AG04450 (cell line): ENCODE measurements around the gene MYNN. TPM values are rescaled to one million over a fixed set of nuclear protein-coding genes. Genes with fewer than 3 reads are reported as not detected.

ENCODE experiments used
- CTCF ChIA-PET: fragments of 300-600, 350-600 bp; formaldehyde crosslinking; extraction: SDS; loops from one replicate; lab custom pipeline; 2022; ENCODE audit warnings: antibody characterized with exemption, inconsistent platforms; lab: Charles Lee
- POLR2A ChIA-PET: fragments of 350-600 bp; formaldehyde crosslinking; extraction: SDS; loops from one replicate; lab custom pipeline; 2021; ENCODE audit warnings: antibody characterized with exemption, inconsistent platforms; lab: Yijun Ruan, JAX
- DNase-seq: peaks from one replicate; pipeline ENCODE4 v3.0.0-alpha.2; 2011; ENCODE audit warnings: low read depth, low spot score
- H3K27ac ChIP-seq: one replicate; pipeline ENCODE4 v1.5.1; 2012; ENCODE audit warnings: low read depth, low read length, control low read depth
- H3K27me3 ChIP-seq: one replicate; pipeline ENCODE4 v1.6.0; 2012; ENCODE audit warnings: low read length; ENCODE audit not compliant: control insufficient read depth, insufficient read depth
- H3K4me3 ChIP-seq: 2 replicates; pipeline ENCODE4 v1.5.1; 2011; ENCODE audit warnings: mild to moderate bottlenecking, low read depth, low read length, control low read depth
- H3K9me3 ChIP-seq: 2 replicates; pipeline ENCODE4 v1.5.1; 2012; ENCODE audit warnings: low read length; ENCODE audit not compliant: control insufficient read depth, insufficient read depth
- polyA plus RNA-seq: library from polyadenylated mRNA; depleted of rRNA; stranded (reverse); fragments of >200 nt; gene quantifications from 2 replicates; pipeline ENCODE4 v1.2.3, GENCODE V29; 2011
- TF ChIP-seq, protein P1 (sequence below): IDR thresholded peaks from 2 replicates; pipeline ENCODE4 v1.5.1; 2011; ENCODE audit warnings: low read depth, low read length, control low read depth, inconsistent platforms

MYNN gene
- polyA plus RNA-seq, 1 experiment, result 27.0 TPM

DNA sequence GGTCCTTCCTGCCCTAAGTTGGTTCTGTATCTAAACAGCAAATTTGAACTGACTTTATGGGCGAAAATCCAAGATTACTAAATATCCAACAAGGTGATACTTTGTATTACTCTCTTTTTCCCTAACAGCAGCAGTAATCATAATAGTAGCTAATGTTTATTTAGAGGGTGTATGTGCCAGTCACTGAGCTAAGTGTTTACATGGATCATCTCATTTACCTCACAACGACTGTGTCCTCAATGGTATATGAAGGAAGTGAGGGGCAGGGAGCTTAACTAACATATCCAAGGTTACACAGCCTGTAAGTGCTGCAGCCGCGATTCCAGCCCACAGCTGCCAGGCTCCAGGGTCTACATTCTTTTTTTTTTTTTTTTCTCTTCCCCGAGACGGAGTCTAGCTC, 49.8 kb downstream of the MYNN start:
- DNase-seq, result no peak
- POLR2A ChIA-PET, result no interaction called here
- Histone ChIP-seq H3K9me3 (no peaks in the 10 kb centered on the region), H3K27ac (no peak overlapping the region), H3K27me3 (no peaks in the 10 kb centered on the region), H3K4me3 (no peak overlapping the region)
- CTCF ChIA-PET, result interaction anchor here (0.7 kb wide), 1 partner anchor 987 kb away, joined by 3 read pairs; no protein-coding TSS in a partner anchor
- TF ChIP-seq, protein P1, sequence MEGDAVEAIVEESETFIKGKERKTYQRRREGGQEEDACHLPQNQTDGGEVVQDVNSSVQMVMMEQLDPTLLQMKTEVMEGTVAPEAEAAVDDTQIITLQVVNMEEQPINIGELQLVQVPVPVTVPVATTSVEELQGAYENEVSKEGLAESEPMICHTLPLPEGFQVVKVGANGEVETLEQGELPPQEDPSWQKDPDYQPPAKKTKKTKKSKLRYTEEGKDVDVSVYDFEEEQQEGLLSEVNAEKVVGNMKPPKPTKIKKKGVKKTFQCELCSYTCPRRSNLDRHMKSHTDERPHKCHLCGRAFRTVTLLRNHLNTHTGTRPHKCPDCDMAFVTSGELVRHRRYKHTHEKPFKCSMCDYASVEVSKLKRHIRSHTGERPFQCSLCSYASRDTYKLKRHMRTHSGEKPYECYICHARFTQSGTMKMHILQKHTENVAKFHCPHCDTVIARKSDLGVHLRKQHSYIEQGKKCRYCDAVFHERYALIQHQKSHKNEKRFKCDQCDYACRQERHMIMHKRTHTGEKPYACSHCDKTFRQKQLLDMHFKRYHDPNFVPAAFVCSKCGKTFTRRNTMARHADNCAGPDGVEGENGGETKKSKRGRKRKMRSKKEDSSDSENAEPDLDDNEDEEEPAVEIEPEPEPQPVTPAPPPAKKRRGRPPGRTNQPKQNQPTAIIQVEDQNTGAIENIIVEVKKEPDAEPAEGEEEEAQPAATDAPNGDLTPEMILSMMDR, result no peak

- H3K9me3 ChIP-seq, result no peaks in the 10 kb centered on the region
- no peaks in the 10 kb centered on the region for H3K27me3 ChIP-seq
- DNase-seq, result no peak
- H3K27ac ChIP-seq, result no peak overlapping the region
- TF ChIP-seq, protein P1, result no peak
- ChIA-PET POLR2A (no interaction called here), CTCF (interaction anchor here (0.6 to 0.9 kb wide), 2 partner anchors 62 to 1642 kb away, joined by 3 read pairs; no protein-coding TSS in a partner anchor)
- H3K4me3 ChIP-seq, result no peak overlapping the region
Measured at GRCh38 chr3:169825316-169825715, 52.1 kb downstream of the MYNN start.

DNA sequence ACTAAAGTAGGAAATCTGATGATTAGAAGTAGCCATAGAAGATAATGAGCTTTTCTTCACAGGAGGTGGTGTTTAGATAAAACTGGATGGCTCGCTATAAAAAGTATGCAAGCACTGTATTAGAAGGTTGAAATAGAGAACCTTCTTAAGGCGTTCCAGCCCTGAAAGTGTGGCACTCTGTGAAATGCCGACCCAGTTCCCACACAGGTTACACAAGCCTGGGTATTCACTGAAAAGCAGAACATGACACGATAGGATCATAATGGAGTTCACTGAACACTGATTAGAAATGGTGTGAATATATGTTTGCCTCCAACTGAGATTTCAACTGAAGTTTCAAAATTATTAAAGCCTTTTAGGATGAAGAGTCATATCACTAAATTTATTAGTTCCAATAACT, 54.5 kb downstream of the MYNN start:
- H3K4me3 ChIP-seq, result no peak overlapping the region
- H3K9me3 ChIP-seq, result no peaks in the 10 kb centered on the region
- TF ChIP-seq, protein P1, result no peak
- no peak for DNase-seq
- no peaks in the 10 kb centered on the region for H3K27me3 ChIP-seq
- no peak overlapping the region for H3K27ac ChIP-seq
- CTCF ChIA-PET, result no interaction called here
- POLR2A ChIA-PET, result no interaction called here

DNA sequence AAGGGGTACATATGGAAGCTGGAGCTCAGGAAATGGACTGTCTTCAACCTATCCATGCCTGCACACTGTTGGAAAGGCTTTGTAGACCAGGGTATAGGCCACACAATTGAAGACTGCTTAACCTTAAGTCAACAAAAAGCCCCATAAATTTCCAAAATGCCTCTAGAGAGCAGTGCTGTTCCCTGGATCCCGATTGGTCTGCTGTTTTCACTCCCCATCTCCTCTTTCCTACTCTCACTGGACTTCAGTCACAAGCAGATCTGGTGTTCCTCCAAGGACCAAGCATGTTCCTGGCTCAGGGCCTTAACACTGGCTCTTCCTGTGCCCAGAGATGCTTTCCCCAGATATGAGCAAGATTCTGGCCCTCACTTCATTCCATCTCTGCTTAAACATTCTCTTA, 62.3 kb downstream of the MYNN start:
- H3K9me3 ChIP-seq, result no peaks in the 10 kb centered on the region
- no peak for DNase-seq
- TF ChIP-seq, protein P1, result no peak
- H3K27ac ChIP-seq, result no peak overlapping the region
- CTCF ChIA-PET, result no interaction called here
- POLR2A ChIA-PET, result interaction anchor here (0.6 kb wide), 1 partner anchor 64 kb away, joined by 3 read pairs; no protein-coding TSS in a partner anchor
- H3K27me3 ChIP-seq, result no peaks in the 10 kb centered on the region
- H3K4me3 ChIP-seq, result no peak overlapping the region

DNA sequence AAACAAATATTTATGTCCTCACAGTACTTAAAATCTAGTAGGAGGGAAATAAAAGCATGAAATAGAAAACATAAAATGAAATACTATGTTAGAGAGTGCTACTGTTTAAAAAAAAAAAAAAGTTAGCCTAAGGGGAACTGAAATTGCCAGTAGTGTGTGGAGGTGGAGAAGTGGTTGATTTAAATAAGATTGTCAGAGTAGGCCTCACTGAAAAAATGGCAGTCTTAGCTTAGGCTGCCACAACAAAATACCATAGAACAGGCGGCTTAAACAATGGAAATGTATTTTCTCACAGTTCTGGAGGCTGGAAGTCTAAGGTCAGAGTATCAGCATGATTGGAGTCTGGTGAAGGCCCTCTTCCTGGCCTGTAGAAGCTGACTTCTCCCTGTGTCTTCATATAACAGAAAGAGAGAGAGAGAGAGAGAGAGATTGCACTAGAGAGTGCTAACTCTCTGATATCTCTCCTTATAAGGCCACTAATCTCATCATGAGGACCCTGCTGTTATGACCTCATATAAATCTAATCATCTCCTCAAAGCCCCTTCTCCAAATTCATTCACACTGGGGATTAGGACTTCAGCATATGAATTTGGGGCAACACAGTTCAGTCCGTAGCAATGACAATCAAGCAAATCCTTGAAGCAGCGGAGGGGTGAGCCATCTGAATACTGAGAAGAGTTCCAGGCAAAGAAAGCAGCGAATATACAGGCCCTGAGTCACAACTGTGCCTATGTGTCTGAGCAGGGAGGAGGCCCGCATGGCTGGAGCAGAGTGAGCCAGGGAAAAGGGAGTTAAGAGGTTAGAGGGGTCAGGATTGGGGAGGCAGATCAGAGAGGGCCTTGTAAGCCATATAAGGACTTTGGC, 63.1 kb downstream of the MYNN start:
- peak overlapping the region; percentile 22 for H3K27ac ChIP-seq
- TF ChIP-seq, protein P1, result no peak
- CTCF ChIA-PET, result no interaction called here
- H3K27me3 ChIP-seq, result no peaks in the 10 kb centered on the region
- POLR2A ChIA-PET, result interaction anchor here (0.6 kb wide), 1 partner anchor 63 kb away, joined by 3 read pairs; the partner anchor contains the start of gene MYNN
- DNase-seq, result no peak
- H3K4me3 ChIP-seq, result no peak overlapping the region
- no peaks in the 10 kb centered on the region for H3K9me3 ChIP-seq
